Effector memory CD4-positive, alpha-beta T cell (primary cell): ENCODE results near the gene PIGR.

Experiments used
- DNase-seq, 3 donors: peaks; one replicate each; pipeline ENCODE4 v3.0.0-alpha.2; 2020
- H3K27ac ChIP-seq: 2 replicates; pipeline ENCODE4 v1.7.0; 2013; ENCODE audit warnings: mild to moderate bottlenecking, low read length, moderate library complexity; ENCODE audit not compliant: insufficient read depth, poor library complexity, severe bottlenecking
- H3K27me3 ChIP-seq: replicated peaks from 2 replicates; pipeline ENCODE4 v1.7.0; 2013; ENCODE audit warnings: mild to moderate bottlenecking, low read length; ENCODE audit not compliant: insufficient read depth, control insufficient read depth, poor library complexity, severe bottlenecking
- H3K36me3 ChIP-seq: 2 replicates; pipeline ENCODE4 v1.7.0; 2013; ENCODE audit warnings: mild to moderate bottlenecking, low read length, moderate library complexity; ENCODE audit not compliant: control insufficient read depth, insufficient read depth
- H3K4me1 ChIP-seq: 2 replicates; pipeline ENCODE4 v1.7.0; 2013; ENCODE audit warnings: low read length, mild to moderate bottlenecking; ENCODE audit not compliant: control insufficient read depth, insufficient read depth, poor library complexity, severe bottlenecking
- H3K4me3 ChIP-seq: 2 replicates; pipeline ENCODE4 v1.7.0; 2013; ENCODE audit warnings: low read length, low read depth, mild to moderate bottlenecking; ENCODE audit not compliant: insufficient read depth, poor library complexity, severe bottlenecking
- H3K9me3 ChIP-seq: 2 replicates; pipeline ENCODE4 v1.7.0; 2013; ENCODE audit warnings: mild to moderate bottlenecking, low read length, moderate library complexity; ENCODE audit not compliant: control insufficient read depth

PIGR gene

GRCh38 chr1:206913766-206914537, 32.3 kb downstream of the PIGR start:
- Histone ChIP-seq H3K27ac (peak overlapping the region; percentile 15), H3K36me3 (peaks cover 57% of the 10 kb centered on the region), H3K9me3 (no peaks in the 10 kb centered on the region), H3K4me1 (peaks cover 74% of the 10 kb centered on the region), H3K4me3 (no peak overlapping the region), H3K27me3 (no peaks in the 10 kb centered on the region)
- no peak for DNase-seq

GRCh38 chr1:206912445-206913095, 33.7 kb downstream of the PIGR start:
- Histone ChIP-seq H3K4me1 (peaks cover 73% of the 10 kb centered on the region), H3K27me3 (no peaks in the 10 kb centered on the region), H3K4me3 (no peak overlapping the region), H3K9me3 (no peaks in the 10 kb centered on the region), H3K36me3 (peaks cover 67% of the 10 kb centered on the region), H3K27ac (peak overlapping the region; percentile 19)
- peak; percentile 25 to 54 (median 41) for DNase-seq

GRCh38 chr1:206911064-206911663, 35.1 kb downstream of the PIGR start:
- Histone ChIP-seq H3K27me3 (no peaks in the 10 kb centered on the region), H3K9me3 (no peaks in the 10 kb centered on the region), H3K36me3 (peaks cover 64% of the 10 kb centered on the region), H3K4me1 (peaks cover 71% of the 10 kb centered on the region), H3K27ac (no peak overlapping the region), H3K4me3 (no peak overlapping the region)
- no peak for DNase-seq

GRCh38 chr1:206909883-206910318, 36.4 kb downstream of the PIGR start:
- peaks cover 60% of the 10 kb centered on the region for H3K36me3 ChIP-seq
- H3K4me1 ChIP-seq: peaks cover 71% of the 10 kb centered on the region
- peak overlapping the region; percentile 47 for H3K4me3 ChIP-seq

GRCh38 chr1:206909161-206909882, 36.9 kb downstream of the PIGR start:
- peak; percentile 24 to 38 (median 36) for DNase-seq
- H3K27ac ChIP-seq: peak overlapping the region; percentile 49
- H3K4me1 ChIP-seq: peaks cover 68% of the 10 kb centered on the region

More at GRCh38 chr1:206909883-206910318, 36.4 kb downstream of the PIGR start:
- no peak for DNase-seq
- no peak overlapping the region for H3K27ac ChIP-seq
- no peaks in the 10 kb centered on the region for H3K27me3 ChIP-seq
- no peaks in the 10 kb centered on the region for H3K9me3 ChIP-seq

GRCh38 chr1:206908038-206908437, 38.2 kb downstream of the PIGR start:
- Histone ChIP-seq H3K36me3 (peaks cover 65% of the 10 kb centered on the region), H3K4me1 (peaks cover 67% of the 10 kb centered on the region), H3K27ac (no peak overlapping the region), H3K9me3 (no peaks in the 10 kb centered on the region), H3K4me3 (no peak overlapping the region), H3K27me3 (no peaks in the 10 kb centered on the region)
- no peak for DNase-seq

More at GRCh38 chr1:206909161-206909882, 36.9 kb downstream of the PIGR start:
- Histone ChIP-seq H3K36me3 (peaks cover 62% of the 10 kb centered on the region), H3K9me3 (no peaks in the 10 kb centered on the region), H3K27me3 (no peaks in the 10 kb centered on the region), H3K4me3 (peak overlapping the region; percentile 47)

- H3K27me3 ChIP-seq: no peaks in the 10 kb centered on the region
- H3K4me1 ChIP-seq: peaks cover 61% of the 10 kb centered on the region
- peaks cover 65% of the 10 kb centered on the region for H3K36me3 ChIP-seq
- H3K27ac ChIP-seq: peak overlapping the region; percentile 14
- DNase-seq: no peak
- no peaks in the 10 kb centered on the region for H3K9me3 ChIP-seq
- no peak overlapping the region for H3K4me3 ChIP-seq
Observed at GRCh38 chr1:206907304-206907991, 38.8 kb downstream of the PIGR start.

- Histone ChIP-seq H3K4me1 (peaks cover 50% of the 10 kb centered on the region), H3K36me3 (peaks cover 54% of the 10 kb centered on the region)
Observed at GRCh38 chr1:206905295-206906164, 40.7 kb downstream of the PIGR start.

More at GRCh38 chr1:206905295-206906164, 40.7 kb downstream of the PIGR start:
- H3K4me3 ChIP-seq: peak overlapping the region; percentile 7
- DNase-seq: no peak
- peak overlapping the region; percentile 49 for H3K27ac ChIP-seq
- no peaks in the 10 kb centered on the region for H3K27me3 ChIP-seq
- H3K9me3 ChIP-seq: no peaks in the 10 kb centered on the region
